Breast epithelium (tissue), 4 donors: Measurements from ENCODE around the gene DNAJB12. TPM values are rescaled to one million over a fixed set of nuclear protein-coding genes. Genes with fewer than 3 reads are reported as not detected.
"Not testable (repeated sequence)": the region's sequence is repeated elsewhere in the genome, so short reads cannot be mapped to it uniquely, and the experiment has no call there.

ENCODE experiments used
- DNase-seq, 2 donors: peaks; one replicate each; pipeline ENCODE4 v3.0.0-alpha.2; 2019; ENCODE audit warnings: low spot score in 2 of 2
- H3K27ac ChIP-seq, 2 donors: fragments of 200-600 bp; sonication (generic) in 1 of 2; one replicate each; pipeline ENCODE4 v1.5.1; 2016 to 2019; ENCODE audit warnings: mild to moderate bottlenecking in 1 of 2
- H3K27me3 ChIP-seq, 2 donors: fragments of 200-600 bp; sonication (generic) in 1 of 2; one replicate each; pipeline versions ENCODE4 v1.5.1 to v1.6.0; 2017 to 2019; ENCODE audit warnings: control low read depth in 1 of 2, mild to moderate bottlenecking in 1 of 2
- H3K36me3 ChIP-seq: fragments of 200-600 bp; one replicate; pipeline ENCODE4 v1.5.1; 2019
- H3K4me1 ChIP-seq, 2 donors: fragments of 200-600 bp; sonication (generic); one replicate each; pipeline ENCODE4 v1.5.1; 2016 to 2019; ENCODE audit warnings: control low read depth in 1 of 2
- H3K4me3 ChIP-seq, 3 donors: fragments of 200-600 bp; sonication (generic); 1 replicate in 2 of 3; 2 replicates in 1 of 3; pipeline ENCODE4 v1.5.1; 2016 to 2019; ENCODE audit warnings: mild to moderate bottlenecking in 3 of 3, moderate library complexity in 2 of 3
- H3K9me3 ChIP-seq, 2 donors: fragments of 200-600 bp; sonication (generic) in 1 of 2; one replicate each; pipeline ENCODE4 v1.5.1; 2016 to 2019; ENCODE audit warnings: control low read depth in 1 of 2
- CTCF ChIP-seq, 3 donors: fragments of 450-650 bp; IDR thresholded peaks; one replicate each; pipeline ENCODE4 v1.5.1; 2016 to 2017; ENCODE audit warnings: antibody characterized with exemption in 3 of 3, mild to moderate bottlenecking in 3 of 3, moderate library complexity in 3 of 3
- POLR2A ChIP-seq: fragments of 450-650 bp; IDR thresholded peaks from one replicate; pipeline ENCODE4 v1.6.1; 2016; ENCODE audit warnings: antibody characterized with exemption, mild to moderate bottlenecking, moderate library complexity
- POLR2AphosphoS5 ChIP-seq, 3 donors: sonication (generic); formaldehyde crosslinking; IDR thresholded peaks; one replicate each; pipeline ENCODE4 v1.6.1; 2017; ENCODE audit warnings: antibody characterized with exemption in 3 of 3
- intact Hi-C: fragments of 100-400 bp; cut with DNase I; formaldehyde crosslinking; loops from one replicate; pipeline ENCODE4 v1.15.1; 2023; ENCODE audit warnings: low total_unique reads
- total RNA-seq, 3 donors: library from RNA; depleted of rRNA; stranded (reverse); fragments of >200 nt; gene quantifications; one replicate each; pipeline ENCODE4 v1.1.0, GENCODE V29; 2016

Gene DNAJB12
- total RNA-seq: 10 to 100 TPM; 38.4 to 48.1 (median 38.7) TPM

GRCh38 chr10:72354356-72355213, at the start of gene DNAJB12:
Gene DNAJB12, minus strand, starts transcription at chr10:72354919. Its CDS starts 22 bp downstream, at chr10:72354897.
- Histone ChIP-seq H3K36me3 (no peaks in the 10 kb centered on the region), H3K4me3 (peak within 1 kb of the TSS; percentile 78 to 81 (median 81)), H3K27ac (peak within 1 kb of the TSS; percentile 97 to 99), H3K9me3 (no peaks in the 10 kb centered on the region), H3K4me1 (peaks cover 13 to 17% of the 10 kb centered on the region in 2 donors), H3K27me3 (no peaks in the 10 kb centered on the region)
- peak; percentile 87 to 89 for DNase-seq
- intact Hi-C loops: no loop called here
- TF ChIP-seq CTCF (IDR thresholded peaks at IDR 0.05): peak in 1 of 3 donors; percentile 24
- TF ChIP-seq POLR2AphosphoS5 (IDR thresholded peaks at IDR 0.05): peak; percentile 96 to 97 (median 96)
- peak; percentile 74 for TF ChIP-seq POLR2A

- H3K4me1 ChIP-seq, H3K27ac ChIP-seq, H3K4me3 ChIP-seq, intact Hi-C loops, H3K27me3 ChIP-seq, H3K36me3 ChIP-seq, H3K9me3 ChIP-seq, DNase-seq: not testable (repeated sequence)
These were observed 40.9 kb upstream of the DNAJB12 start for GRCh38 chr10:72395581-72395980.

- H3K4me3 ChIP-seq: no peak overlapping the region
- no peak for DNase-seq
- H3K27ac ChIP-seq: no peak overlapping the region
- no peaks in the 10 kb centered on the region for H3K9me3 ChIP-seq
- intact Hi-C loops: no loop called here
- no peaks in the 10 kb centered on the region for H3K36me3 ChIP-seq
- H3K27me3 ChIP-seq: no peaks in the 10 kb centered on the region
- TF ChIP-seq POLR2AphosphoS5 (IDR thresholded peaks at IDR 0.05) (no peak), POLR2A (no peak), CTCF (IDR thresholded peaks at IDR 0.05) (no peak)
- H3K4me1 ChIP-seq: no peaks in the 10 kb centered on the region
These were observed 37.9 kb upstream of the DNAJB12 start for GRCh38 chr10:72392571-72392970.

- intact Hi-C loops: no loop called here
- TF ChIP-seq POLR2AphosphoS5 (IDR thresholded peaks at IDR 0.05) (no peak), CTCF (IDR thresholded peaks at IDR 0.05) (no peak), POLR2A (no peak)
- H3K4me3 ChIP-seq: no peak overlapping the region
- no peaks in the 10 kb centered on the region for H3K4me1 ChIP-seq
- DNase-seq: no peak
- H3K27ac ChIP-seq: no peak overlapping the region
- H3K9me3 ChIP-seq: no peaks in the 10 kb centered on the region
- no peaks in the 10 kb centered on the region for H3K36me3 ChIP-seq
- H3K27me3 ChIP-seq: no peaks in the 10 kb centered on the region
These were observed 36.0 kb upstream of the DNAJB12 start for GRCh38 chr10:72390764-72391163.

GRCh38 chr10:72389716-72390115, 35.0 kb upstream of the DNAJB12 start:
- no peak overlapping the region for H3K4me3 ChIP-seq
- H3K4me1 ChIP-seq: no peaks in the 10 kb centered on the region
- intact Hi-C loops: no loop called here
- H3K36me3 ChIP-seq: no peaks in the 10 kb centered on the region
- no peak for TF ChIP-seq POLR2A
- TF ChIP-seq CTCF (IDR thresholded peaks at IDR 0.05): no peak
- no peak for TF ChIP-seq POLR2AphosphoS5 (IDR thresholded peaks at IDR 0.05)
- H3K9me3 ChIP-seq: no peaks in the 10 kb centered on the region
- no peak overlapping the region for H3K27ac ChIP-seq
- no peak for DNase-seq
- H3K27me3 ChIP-seq: no peaks in the 10 kb centered on the region
